Smooth muscle cell (in vitro differentiated cells): ENCODE results near the gene EFCAB6. TPM values are rescaled to one million over a fixed set of nuclear protein-coding genes. Genes with fewer than 3 reads are reported as not detected.

Experiments
- DNase-seq: peaks from one replicate; lab custom pipeline; 2025; ENCODE audit not compliant: unreplicated experiment; lab: John Stamatoyannopoulos, UW
- H2AFZ ChIP-seq: fragments of 200-600 bp; sonication (generic); 2 replicates; pipeline ENCODE4 v1.6.0; 2016; ENCODE audit warnings: antibody characterized with exemption, low read depth, mild to moderate bottlenecking
- H3F3A ChIP-seq: fragments of 200-600 bp; sonication (generic); 2 replicates; pipeline ENCODE4 v1.6.0; 2017; ENCODE audit warnings: antibody characterized with exemption, low read depth
- H3K27ac ChIP-seq: fragments of 200-600 bp; sonication (generic); 2 replicates; pipeline ENCODE4 v1.5.1; 2016; ENCODE audit warnings: low read depth, mild to moderate bottlenecking
- H3K27me3 ChIP-seq: fragments of 200-600 bp; sonication (generic); 2 replicates; pipeline ENCODE4 v1.6.1; 2016; ENCODE audit warnings: low read depth, mild to moderate bottlenecking
- H3K36me3 ChIP-seq: fragments of 200-600 bp; sonication (generic); 2 replicates; pipeline ENCODE4 v1.5.1; 2016; ENCODE audit warnings: low read depth
- H3K4me1 ChIP-seq: fragments of 200-600 bp; sonication (generic); 2 replicates; pipeline ENCODE4 v1.5.1; 2016; ENCODE audit warnings: low read depth
- H3K4me2 ChIP-seq: fragments of 200-600 bp; sonication (generic); 2 replicates; pipeline ENCODE4 v1.6.0; 2016; ENCODE audit warnings: mild to moderate bottlenecking
- H3K4me3 ChIP-seq: fragments of 200-600 bp; sonication (generic); 2 replicates; pipeline ENCODE4 v1.5.1; 2016; ENCODE audit warnings: mild to moderate bottlenecking
- H3K79me2 ChIP-seq: fragments of 200-600 bp; sonication (generic); 2 replicates; pipeline ENCODE4 v1.6.0; 2016; ENCODE audit warnings: low read depth, mild to moderate bottlenecking
- H3K9ac ChIP-seq: fragments of 200-600 bp; sonication (generic); 2 replicates; pipeline ENCODE4 v1.6.0; 2016; ENCODE audit warnings: low read depth
- H3K9me3 ChIP-seq: fragments of 200-600 bp; sonication (generic); replicated peaks from 2 replicates; pipeline ENCODE4 v1.5.1; 2016; ENCODE audit warnings: low read depth
- H4K20me1 ChIP-seq: fragments of 200-600 bp; sonication (generic); 2 replicates; pipeline ENCODE4 v1.6.0; 2016; ENCODE audit warnings: low read depth
- CTCF ChIP-seq: fragments of 200-600 bp; sonication (generic); IDR thresholded peaks from 2 replicates; pipeline ENCODE4 v1.5.1; 2017; ENCODE audit warnings: borderline replicate concordance, mild to moderate bottlenecking, antibody characterized with exemption; ENCODE audit not compliant: insufficient read depth, poor library complexity, severe bottlenecking
- WGBS: methylation state at CpG from one replicate; pipeline ENCODE4 v1.1.7; 2016; ENCODE audit warnings: low lambda C conversion rate; 5-methylcytosine and 5-hydroxymethylcytosine counted together
- polyA plus RNA-seq: library from polyadenylated mRNA; unstranded; fragments of >200 nt; fragmentation: Nextera tagmentation; extraction: Ambion mirVana; gene quantifications from 2 replicates; pipeline ENCODE4 v1.2.1, GENCODE V29; 2016
- total RNA-seq: library from RNA; depleted of rRNA; stranded (reverse); fragments of >200 nt; gene quantifications from 2 replicates; pipeline ENCODE4 v1.2.3, GENCODE V29; 2014

The EFCAB6 gene
- total and polyA plus RNA-seq, 2 experiments from 2014 or later, result 0.80 to 2.9 TPM

GRCh38 chr22:43510281-43511070, 301.6 kb downstream of the EFCAB6 start:
- H3K9me3 ChIP-seq, result no peaks in the 10 kb centered on the region
- H2AFZ ChIP-seq, result no peak overlapping the region
- no peaks in the 10 kb centered on the region for H3K79me2 ChIP-seq
- no peak overlapping the region for H3K27ac ChIP-seq
- H3K4me3 ChIP-seq, result no peak overlapping the region
- H3K4me1 ChIP-seq, result no peaks in the 10 kb centered on the region
- no peak overlapping the region for H3K9ac ChIP-seq
- no peaks in the 10 kb centered on the region for H3K27me3 ChIP-seq
- DNase-seq, result no peak
- H3K4me2 ChIP-seq, result no peak overlapping the region
- 83% methylated on average over 9 of the region's 9 CpGs for WGBS
- H3K36me3 ChIP-seq, result no peaks in the 10 kb centered on the region
- H4K20me1 ChIP-seq, result no peaks in the 10 kb centered on the region
- no peak for TF ChIP-seq CTCF
- no peaks in the 10 kb centered on the region for H3F3A ChIP-seq

GRCh38 chr22:43509337-43509736, 302.8 kb downstream of the EFCAB6 start:
- H3K79me2 ChIP-seq, result no peaks in the 10 kb centered on the region
- no peaks in the 10 kb centered on the region for H3K9me3 ChIP-seq
- no peaks in the 10 kb centered on the region for H4K20me1 ChIP-seq
- H3K4me3 ChIP-seq, result no peak overlapping the region
- no peak for TF ChIP-seq CTCF
- WGBS, result no CpG with 5 or more reads among the region's 2 CpGs
- no peak overlapping the region for H2AFZ ChIP-seq
- H3K27me3 ChIP-seq, result no peaks in the 10 kb centered on the region
- DNase-seq, result no peak
- H3K27ac ChIP-seq, result no peak overlapping the region
- H3F3A ChIP-seq, result no peaks in the 10 kb centered on the region
- H3K36me3 ChIP-seq, result no peaks in the 10 kb centered on the region
- no peak overlapping the region for H3K9ac ChIP-seq
- H3K4me2 ChIP-seq, result no peak overlapping the region
- no peaks in the 10 kb centered on the region for H3K4me1 ChIP-seq

GRCh38 chr22:43508489-43508888, 303.6 kb downstream of the EFCAB6 start:
- Histone ChIP-seq H3K4me3 (no peak overlapping the region), H3K4me2 (no peak overlapping the region), H2AFZ (no peak overlapping the region), H3K36me3 (no peaks in the 10 kb centered on the region), H3K27me3 (no peaks in the 10 kb centered on the region), H4K20me1 (no peaks in the 10 kb centered on the region), H3K4me1 (no peaks in the 10 kb centered on the region), H3K9me3 (no peaks in the 10 kb centered on the region), H3K9ac (no peak overlapping the region), H3K27ac (no peak overlapping the region), H3F3A (no peaks in the 10 kb centered on the region), H3K79me2 (no peaks in the 10 kb centered on the region)
- TF ChIP-seq CTCF, result no peak
- DNase-seq, result no peak

- H3K4me2 ChIP-seq, result no peak overlapping the region
- no peaks in the 10 kb centered on the region for H3K4me1 ChIP-seq
- no peaks in the 10 kb centered on the region for H3K9me3 ChIP-seq
- H2AFZ ChIP-seq, result no peak overlapping the region
- TF ChIP-seq CTCF, result no peak
- WGBS, result 85% methylated on average over 8 of the region's 8 CpGs
- no peaks in the 10 kb centered on the region for H3F3A ChIP-seq
- H3K4me3 ChIP-seq, result no peak overlapping the region
- no peaks in the 10 kb centered on the region for H3K36me3 ChIP-seq
- no peak overlapping the region for H3K9ac ChIP-seq
- H3K27me3 ChIP-seq, result no peaks in the 10 kb centered on the region
- no peaks in the 10 kb centered on the region for H4K20me1 ChIP-seq
- H3K27ac ChIP-seq, result no peak overlapping the region
- no peaks in the 10 kb centered on the region for H3K79me2 ChIP-seq
- DNase-seq, result no peak
These were observed 304.9 kb downstream of the EFCAB6 start for GRCh38 chr22:43507235-43507634.
